AG09319 (cell line): ENCODE results near the gene C1RL.

Experiments used
- DNase-seq: peaks from one replicate; pipeline ENCODE4 v3.0.0-alpha.2; 2010; ENCODE audit warnings: low read depth; ENCODE audit errors: extremely low read depth
- CTCF ChIP-seq: IDR thresholded peaks from 2 replicates; pipeline ENCODE4 v1.5.1; 2011; ENCODE audit warnings: low read depth, mild to moderate bottlenecking, inconsistent platforms, low read length, moderate library complexity

Gene C1RL

GRCh38 chr12:7144414-7145120 is 35.6 kb upstream of the C1RL start:
- TF ChIP-seq CTCF = peak; percentile 45
- no peak for DNase-seq

- DNase-seq = no peak
- TF ChIP-seq CTCF = no peak
Observed at GRCh38 chr12:7143564-7143963, 34.5 kb upstream of the C1RL start.

- DNase-seq = no peak
- TF ChIP-seq CTCF = no peak
Observed at GRCh38 chr12:7142809-7143465, 33.9 kb upstream of the C1RL start.

- DNase-seq = no peak
- TF ChIP-seq CTCF = peak; percentile 82
Observed at GRCh38 chr12:7142056-7142644, 33.1 kb upstream of the C1RL start.

GRCh38 chr12:7141351-7142005 is 32.5 kb upstream of the C1RL start:
- no peak for DNase-seq
- no peak for TF ChIP-seq CTCF

- TF ChIP-seq CTCF = no peak
- DNase-seq = no peak
Observed at GRCh38 chr12:7139200-7139599, 30.2 kb upstream of the C1RL start.

GRCh38 chr12:7137908-7138307 is 28.9 kb upstream of the C1RL start:
- no peak for DNase-seq
- TF ChIP-seq CTCF = no peak
